HepG2 (cell line): ENCODE results near the gene RHEBL1. TPM values are rescaled to one million over a fixed set of nuclear protein-coding genes. Genes with fewer than 3 reads are reported as not detected.
A peak's percentile ranks its signal among the peaks of the same experiment; 100 is the strongest.

Experiments
- ATAC-seq: fragments of 200-7000 bp; cut with Tn5 transposase; 3 replicates; pipeline ENCODE4 v1.9.1; 2020; ENCODE audit warnings: mild to moderate bottlenecking, moderate library complexity
- BruUV-seq: library from RNA; stranded (reverse); fragments of 400-500 nt; replicated peaks from 2 replicates; lab custom pipeline; 2021; lab: Mats Ljungman, UMichigan
- CTCF ChIA-PET: fragments of 300-600 bp; formaldehyde crosslinking; extraction: SDS; loops from one replicate; lab custom pipeline; 2021; ENCODE audit warnings: low total read pairs, inconsistent platforms, low intra/inter-chr PET ratio; lab: Yijun Ruan, JAX
- POLR2A ChIA-PET: fragments of 350-600 bp; sonication (Branson Sonifier 250); formaldehyde crosslinking; loops from one replicate; lab custom pipeline; 2020; ENCODE audit warnings: antibody characterized with exemption, inconsistent platforms; lab: Yijun Ruan, JAX
- DNase-seq: peaks from one replicate; pipeline ENCODE4 v3.0.0-alpha.2; 2015; ENCODE audit warnings: low spot score
- FAIRE-seq: peaks from 3 replicates; lab custom pipeline; 2011; peaks lifted over from hg19 to GRCh38; lab: Jason Lieb, UNC
- H2AFZ ChIP-seq: one replicate; pipeline ENCODE4 v1.6.1; 2011; ENCODE audit warnings: low read length, inconsistent platforms
- H3K27ac ChIP-seq: fragments of 300-600 bp; 3 replicates; pipeline ENCODE4 v1.8.0; 2011; ENCODE audit warnings: mixed run types, mild to moderate bottlenecking, mixed read lengths, low read length, inconsistent platforms; ENCODE audit not compliant: insufficient read depth; ENCODE audit errors: extremely low read length
- H3K27me3 ChIP-seq, 2 experiments: fragments of 200-600 bp in 1 of 2; 2 replicates in 1 of 2; 3 replicates in 1 of 2; pipeline versions ENCODE4 v1.6.0 to v1.8.0; 2011; ENCODE audit warnings: low read length in 2 of 2, mild to moderate bottlenecking in 2 of 2, moderate library complexity in 2 of 2, inconsistent platforms in 1 of 2; ENCODE audit not compliant: insufficient read depth in 2 of 2, control insufficient read depth in 1 of 2
- H3K36me3 ChIP-seq, 2 experiments: fragments of 200-600 bp in 1 of 2; replicated peaks in 1 of 2; 2 replicates in 1 of 2; 3 replicates in 1 of 2; pipeline versions ENCODE4 v1.5.1 to v1.8.0; 2011; ENCODE audit warnings: low read length in 2 of 2, inconsistent platforms in 1 of 2; ENCODE audit not compliant: insufficient read depth in 2 of 2, control insufficient read depth in 1 of 2
- H3K4me1 ChIP-seq: 2 replicates; pipeline ENCODE4 v1.5.1; 2012; ENCODE audit warnings: low read length, inconsistent platforms; ENCODE audit not compliant: insufficient read depth
- H3K4me2 ChIP-seq: 2 replicates; pipeline ENCODE4 v1.6.0; 2011; ENCODE audit warnings: low read depth, low read length, inconsistent platforms
- H3K4me3 ChIP-seq, 3 experiments: fragments of 200-600 bp in 1 of 3; sonication (generic), shearing (Covaris generic) in 1 of 3; replicated peaks in 1 of 3; 2 replicates each; pipeline ENCODE4 v1.5.1; 2011 to 2016; ENCODE audit warnings: low read length in 3 of 3, inconsistent platforms in 2 of 3, low read depth in 2 of 3, mild to moderate bottlenecking in 2 of 3, control low read depth in 1 of 3, mixed read lengths in 1 of 3; ENCODE audit not compliant: insufficient read depth in 1 of 3
- H3K79me2 ChIP-seq: one replicate; pipeline ENCODE4 v1.6.1; 2011; ENCODE audit warnings: low read length, inconsistent platforms; ENCODE audit not compliant: insufficient read depth
- H3K9ac ChIP-seq: 2 replicates; pipeline ENCODE4 v1.6.0; 2011; ENCODE audit warnings: mild to moderate bottlenecking, low read depth, low read length, inconsistent platforms; ENCODE audit not compliant: insufficient read depth
- H3K9me3 ChIP-seq: 2 replicates; pipeline ENCODE4 v1.5.1; 2012; ENCODE audit warnings: mild to moderate bottlenecking, low read length
- H4K20me1 ChIP-seq: 2 replicates; pipeline ENCODE4 v1.6.0; 2011; ENCODE audit warnings: inconsistent platforms, mild to moderate bottlenecking, low read length, moderate library complexity; ENCODE audit not compliant: insufficient read depth
- CBX2 ChIP-seq, 2 experiments: fragments of 200-600 bp in 1 of 2; sonication (generic); formaldehyde crosslinking in 1 of 2; IDR thresholded peaks; 2 replicates each; pipeline versions ENCODE4 v1.7.0 to v1.8.1; 2018 to 2022; ENCODE audit warnings: low read depth in 2 of 2, low read length in 1 of 2, mild to moderate bottlenecking in 1 of 2, missing genetic modification reagents in 1 of 2
- E2F2 ChIP-seq: sonication (generic); formaldehyde crosslinking; IDR thresholded peaks from 2 replicates; pipeline ENCODE4 v1.4.0; 2020; ENCODE audit warnings: missing genetic modification reagents, borderline replicate concordance
- EHMT2 ChIP-seq: fragments of 200-600 bp; sonication (generic); IDR thresholded peaks from 2 replicates; pipeline ENCODE4 v1.7.0; 2017; ENCODE audit warnings: antibody characterized with exemption, low read depth, low read length, borderline replicate concordance
- HDAC2 ChIP-seq: sonication (generic); formaldehyde crosslinking; IDR thresholded peaks from 2 replicates; pipeline ENCODE4 v1.4.0; 2020; ENCODE audit warnings: missing genetic modification reagents
- MAFF ChIP-seq: IDR thresholded peaks from 2 replicates; pipeline ENCODE4 v1.6.1; 2011; ENCODE audit warnings: low read depth, low read length, improper control_type of control experiment
- MTF2 ChIP-seq: sonication (generic); formaldehyde crosslinking; IDR thresholded peaks from 2 replicates; pipeline ENCODE4 v1.5.0; 2020; ENCODE audit warnings: missing genetic modification reagents, borderline replicate concordance
- MYNN ChIP-seq: sonication (generic); formaldehyde crosslinking; IDR thresholded peaks from 2 replicates; pipeline ENCODE4 v1.4.0; 2020; ENCODE audit warnings: mild to moderate bottlenecking, low read depth, missing genetic modification reagents
- NCOA2 ChIP-seq: sonication (generic); formaldehyde crosslinking; IDR thresholded peaks from 2 replicates; pipeline ENCODE4 v1.8.0; 2022; ENCODE audit warnings: inconsistent platforms
- PLRG1 ChIP-seq: fragments of 450-650 bp; conservative IDR thresholded peaks from 2 replicates; pipeline ENCODE4 v1.6.1; 2016
- RBFOX2 ChIP-seq: fragments of 200-400 bp; formaldehyde crosslinking; IDR thresholded peaks from 2 replicates; pipeline ENCODE4 v1.6.1; 2017; ENCODE audit warnings: low read depth, mild to moderate bottlenecking, low read length
- ZBTB21 ChIP-seq: sonication (generic); formaldehyde crosslinking; IDR thresholded peaks from 2 replicates; pipeline ENCODE4 v1.4.0; 2020; ENCODE audit warnings: missing genetic modification reagents
- ZFX ChIP-seq: sonication (generic); formaldehyde crosslinking; IDR thresholded peaks from 2 replicates; pipeline ENCODE4 v1.4.0; 2020; ENCODE audit warnings: mild to moderate bottlenecking, low read depth, missing genetic modification reagents, moderate library complexity
- ZNF10 ChIP-seq: sonication (generic); formaldehyde crosslinking; IDR thresholded peaks from 2 replicates; pipeline ENCODE4 v1.4.0; 2020; ENCODE audit warnings: mild to moderate bottlenecking, low read depth, missing genetic modification reagents, borderline replicate concordance
- ZNF570 ChIP-seq: sonication (generic); formaldehyde crosslinking; IDR thresholded peaks from 2 replicates; pipeline ENCODE4 v1.4.0; 2020; ENCODE audit warnings: mild to moderate bottlenecking, missing genetic modification reagents, borderline replicate concordance
- ZNF660 ChIP-seq: sonication (generic); formaldehyde crosslinking; IDR thresholded peaks from 2 replicates; pipeline ENCODE4 v1.5.1; 2020; ENCODE audit warnings: mild to moderate bottlenecking, low read depth, missing genetic modification reagents, borderline replicate concordance
- WGBS: methylation state at CpG from one replicate; pipeline ENCODE4 v1.1.6; 2017; ENCODE audit warnings: low lambda C conversion rate; 5-methylcytosine and 5-hydroxymethylcytosine counted together
- in situ Hi-C: cut with HindIII; loops from 2 replicates; pipeline ENCODE4 v1.10.0; 2017; ENCODE audit warnings: low pct_unique_long_range_greater_than_20kb; ENCODE audit not compliant: extremely low pct_ligation_motif_present
- intact Hi-C: fragments of 100-400 bp; cut with micrococcal nuclease; formaldehyde crosslinking; loops from one replicate; pipeline ENCODE4 v1.10.0; 2022; ENCODE audit not compliant: unreplicated experiment
- polyA plus RNA-seq, 8 experiments: library from polyadenylated mRNA; depleted of rRNA in 3 of 8; stranded (reverse) in 7 of 8; unstranded in 1 of 8; fragments of >200 nt; fragmentation: Illumina TruSeq in 4 of 8; extraction: Trizol in 4 of 8; gene quantifications; 2 replicates each; pipeline versions ENCODE4 v1.2.1 to v1.2.3, GENCODE V29; 2011 to 2016; ENCODE audit warnings: low read depth in 4 of 8, missing spikeins in 1 of 8, mixed read lengths in 1 of 8; ENCODE audit not compliant: insufficient read depth in 1 of 8
- total RNA-seq, 5 experiments: library from RNA; depleted of rRNA; stranded (reverse); fragments of >200 nt; fragmentation: Illumina TruSeq; extraction: Trizol; gene quantifications; 2 replicates each; pipeline ENCODE4 v1.2.3, GENCODE V29; 2016; ENCODE audit warnings: low read depth in 1 of 5
- TF ChIP-seq, protein P1 (sequence below): sonication (generic); formaldehyde crosslinking; IDR thresholded peaks from 2 replicates; pipeline ENCODE4 v1.4.0; 2020; ENCODE audit warnings: missing genetic modification reagents
- TF ChIP-seq, protein P2 (sequence below): sonication (generic); formaldehyde crosslinking; IDR thresholded peaks from 2 replicates; pipeline ENCODE4 v1.4.0; 2020; ENCODE audit warnings: mild to moderate bottlenecking, missing genetic modification reagents, borderline replicate concordance

Gene RHEBL1
- total and polyA plus RNA-seq, 2 of the 13 experiments (the other 11 are each of a cell fraction or from before 2014, with no cell fraction given) = 1.4 to 2.5 TPM

- TF ChIP-seq, protein P1, sequence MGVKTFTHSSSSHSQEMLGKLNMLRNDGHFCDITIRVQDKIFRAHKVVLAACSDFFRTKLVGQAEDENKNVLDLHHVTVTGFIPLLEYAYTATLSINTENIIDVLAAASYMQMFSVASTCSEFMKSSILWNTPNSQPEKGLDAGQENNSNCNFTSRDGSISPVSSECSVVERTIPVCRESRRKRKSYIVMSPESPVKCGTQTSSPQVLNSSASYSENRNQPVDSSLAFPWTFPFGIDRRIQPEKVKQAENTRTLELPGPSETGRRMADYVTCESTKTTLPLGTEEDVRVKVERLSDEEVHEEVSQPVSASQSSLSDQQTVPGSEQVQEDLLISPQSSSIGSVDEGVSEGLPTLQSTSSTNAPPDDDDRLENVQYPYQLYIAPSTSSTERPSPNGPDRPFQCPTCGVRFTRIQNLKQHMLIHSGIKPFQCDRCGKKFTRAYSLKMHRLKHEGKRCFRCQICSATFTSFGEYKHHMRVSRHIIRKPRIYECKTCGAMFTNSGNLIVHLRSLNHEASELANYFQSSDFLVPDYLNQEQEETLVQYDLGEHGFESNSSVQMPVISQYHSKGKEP (CRISPR knock-in tag) = no peak
- TF ChIP-seq RBFOX2 = no peak
- TF ChIP-seq, all 625 proteins: peak for 7
These were observed 41.4 kb upstream of the RHEBL1 start (continued) for GRCh38 chr12:49111206-49111605.

- peak within 1 kb of the TSS; percentile 75 for H3K9ac ChIP-seq
- H3K27me3 ChIP-seq = no peaks in the 10 kb centered on the region; a peak in 1 of 5 replicates
- no TSS peak for BruUV-seq
- H3K4me2 ChIP-seq = peak within 1 kb of the TSS; percentile 91
- peaks cover 15% of the 10 kb centered on the region for H3K79me2 ChIP-seq
- peak within 1 kb of the TSS; percentile 87 for H2AFZ ChIP-seq
- ATAC-seq (peak; percentile 98), DNase-seq (peak; percentile 97), FAIRE-seq (peak; percentile 99)
- H3K27ac ChIP-seq = peak within 1 kb of the TSS; percentile 58
- in situ Hi-C loops = no loop called here
- ChIA-PET CTCF (interaction anchor here (1.0 to 1.3 kb wide), 2 partner anchors 11 to 23 kb away, joined by 3 read pairs; no protein-coding TSS in a partner anchor), POLR2A (interaction anchor here (0.8 to 3.8 kb wide), 10 partner anchors 9 to 124 kb away, joined by 3 to 57 read pairs (median 4); partner anchors contain the start of genes DHH, RHEBL1 and TUBA1B)
- peak within 1 kb of the TSS; percentile 75 to 95 (median 87) for H3K4me3 ChIP-seq
- 0 out of 2 replicates have a peak, but pooled peaks cover 9% of the 10 kb centered on the region for H4K20me1 ChIP-seq
- H3K9me3 ChIP-seq = no peaks in the 10 kb centered on the region
- H3K4me1 ChIP-seq = peaks cover 21% of the 10 kb centered on the region
- intact Hi-C loops = no loop called here
- peaks cover under 1 to 6% of the 10 kb centered on the region in 2 experiments; a peak in 2 of 5 replicates for H3K36me3 ChIP-seq
- WGBS = 3% methylated on average over 17 of the region's 43 CpGs
- TF ChIP-seq ZFX (CRISPR knock-in tag) = peak; percentile 85; the same call in 1 of the 2 replicates
- 0 out of 2 replicates have a peak, but pooled peaks have one; percentile 35 for TF ChIP-seq E2F2 (CRISPR knock-in tag)
- TF ChIP-seq ZNF570 = no peak
- TF ChIP-seq EHMT2 = no peak
- TF ChIP-seq CBX2 (IDR thresholded peaks at IDR 0.05; ENCODE audit: low read depth, low read length) = no peak
- TF ChIP-seq CBX2 (CRISPR knock-in tag; IDR thresholded peaks at IDR 0.05; ENCODE audit: low read depth) = no peak
- no peak for TF ChIP-seq ZNF10 (CRISPR knock-in tag)
- no peak for TF ChIP-seq PLRG1
- TF ChIP-seq NCOA2 (CRISPR knock-in tag) = no peak
- TF ChIP-seq MTF2 (CRISPR knock-in tag) = no peak
- peak; percentile 65; the same call in 1 of the 2 replicates for TF ChIP-seq ZBTB21
- TF ChIP-seq, protein P2, sequence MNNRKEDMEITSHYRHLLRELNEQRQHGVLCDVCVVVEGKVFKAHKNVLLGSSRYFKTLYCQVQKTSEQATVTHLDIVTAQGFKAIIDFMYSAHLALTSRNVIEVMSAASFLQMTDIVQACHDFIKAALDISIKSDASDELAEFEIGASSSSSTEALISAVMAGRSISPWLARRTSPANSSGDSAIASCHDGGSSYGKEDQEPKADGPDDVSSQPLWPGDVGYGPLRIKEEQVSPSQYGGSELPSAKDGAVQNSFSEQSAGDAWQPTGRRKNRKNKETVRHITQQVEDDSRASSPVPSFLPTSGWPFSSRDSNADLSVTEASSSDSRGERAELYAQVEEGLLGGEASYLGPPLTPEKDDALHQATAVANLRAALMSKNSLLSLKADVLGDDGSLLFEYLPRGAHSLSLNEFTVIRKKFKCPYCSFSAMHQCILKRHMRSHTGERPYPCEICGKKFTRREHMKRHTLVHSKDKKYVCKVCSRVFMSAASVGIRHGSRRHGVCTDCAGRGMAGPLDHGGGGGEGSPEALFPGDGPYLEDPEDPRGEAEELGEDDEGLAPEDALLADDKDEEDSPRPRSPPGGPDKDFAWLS = no peak
- TF ChIP-seq HDAC2 (CRISPR knock-in tag) = no peak
- TF ChIP-seq MYNN (CRISPR knock-in tag) = no peak
- TF ChIP-seq MAFF = no peak
- TF ChIP-seq ZNF660 (CRISPR knock-in tag) = no peak
These were observed 40.8 kb upstream of the RHEBL1 start, which contains the start of gene LMBR1L for GRCh38 chr12:49110464-49111155. Gene LMBR1L (minus strand): TSS chr12:49110847. CDS start chr12:49110555, 292 bp downstream.
